ENCODE measurements around the gene TNFRSF1A.

DNA sequence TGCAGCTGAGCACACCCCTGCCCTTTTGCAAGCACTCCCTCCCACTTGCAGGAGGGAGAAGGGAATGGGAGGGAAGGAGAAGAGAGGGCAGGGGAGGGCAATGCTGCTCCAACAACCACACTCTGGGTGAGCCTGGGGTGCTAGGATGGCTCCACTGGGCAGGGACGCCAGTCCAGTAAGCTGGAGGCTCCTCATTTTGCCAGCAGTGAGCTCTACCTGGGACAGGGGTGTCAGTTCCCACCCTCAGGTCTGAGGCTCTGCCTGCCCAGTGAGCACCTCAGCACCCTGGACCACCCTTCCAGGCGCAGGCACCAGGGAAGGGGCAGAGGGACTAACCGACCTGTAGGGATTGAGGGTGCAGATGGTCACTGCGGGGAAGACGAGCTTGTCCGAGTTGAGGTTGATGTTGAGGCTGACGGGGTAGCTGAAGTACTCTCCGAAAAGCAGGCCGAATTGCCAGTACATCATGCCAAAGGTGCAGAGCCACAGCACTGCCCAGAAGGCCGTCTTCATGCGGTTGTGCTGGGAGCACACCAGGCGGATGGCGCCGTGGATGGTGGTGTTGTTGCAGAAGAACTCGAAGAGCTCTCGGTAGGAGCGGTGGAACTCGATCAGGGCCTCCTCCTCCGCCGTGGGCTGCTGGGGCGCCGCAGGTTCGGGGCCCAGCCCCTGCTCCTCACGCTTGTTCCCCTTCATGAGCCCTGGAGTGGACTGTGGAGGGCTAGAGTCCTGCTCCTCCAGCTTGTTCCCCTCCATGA is 32.3 kb upstream of the TNFRSF1A start:
- TF ChIP-seq, protein P1, sequence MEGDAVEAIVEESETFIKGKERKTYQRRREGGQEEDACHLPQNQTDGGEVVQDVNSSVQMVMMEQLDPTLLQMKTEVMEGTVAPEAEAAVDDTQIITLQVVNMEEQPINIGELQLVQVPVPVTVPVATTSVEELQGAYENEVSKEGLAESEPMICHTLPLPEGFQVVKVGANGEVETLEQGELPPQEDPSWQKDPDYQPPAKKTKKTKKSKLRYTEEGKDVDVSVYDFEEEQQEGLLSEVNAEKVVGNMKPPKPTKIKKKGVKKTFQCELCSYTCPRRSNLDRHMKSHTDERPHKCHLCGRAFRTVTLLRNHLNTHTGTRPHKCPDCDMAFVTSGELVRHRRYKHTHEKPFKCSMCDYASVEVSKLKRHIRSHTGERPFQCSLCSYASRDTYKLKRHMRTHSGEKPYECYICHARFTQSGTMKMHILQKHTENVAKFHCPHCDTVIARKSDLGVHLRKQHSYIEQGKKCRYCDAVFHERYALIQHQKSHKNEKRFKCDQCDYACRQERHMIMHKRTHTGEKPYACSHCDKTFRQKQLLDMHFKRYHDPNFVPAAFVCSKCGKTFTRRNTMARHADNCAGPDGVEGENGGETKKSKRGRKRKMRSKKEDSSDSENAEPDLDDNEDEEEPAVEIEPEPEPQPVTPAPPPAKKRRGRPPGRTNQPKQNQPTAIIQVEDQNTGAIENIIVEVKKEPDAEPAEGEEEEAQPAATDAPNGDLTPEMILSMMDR (IDR thresholded peaks at IDR 0.05 in 8 of 11, conservative IDR thresholded peaks at IDR 0.05 in 3 of 11): no peak
- TF ChIP-seq POLR2A (IDR thresholded peaks at IDR 0.05) (no peak), POLR2AphosphoS5 (IDR thresholded peaks at IDR 0.05) (no peak)

All from spleen (tissue), 7 donors.